ENCODE data around the gene KIF14.

Gene KIF14

GRCh38 chr1:200512191-200512590 lies 108.4 kb downstream of the KIF14 start:
- no peak for DNase-seq
- in situ Hi-C loops (cut with MboI; ENCODE audit: low pct_unique_long_range_greater_than_20kb, low sequenced_read_pairs) = no loop called here

GRCh38 chr1:200510228-200510623 lies 110.3 kb downstream of the KIF14 start:
- DNase-seq = peak; percentile 79
- in situ Hi-C loops (cut with MboI; ENCODE audit: low pct_unique_long_range_greater_than_20kb, low sequenced_read_pairs) = no loop called here

GRCh38 chr1:200506471-200506870 lies 114.1 kb downstream of the KIF14 start:
- DNase-seq = no peak
- in situ Hi-C loops (cut with MboI; ENCODE audit: low pct_unique_long_range_greater_than_20kb, low sequenced_read_pairs) = no loop called here

GRCh38 chr1:200505257-200505656 lies 115.3 kb downstream of the KIF14 start:
- DNase-seq = no peak
- in situ Hi-C loops (cut with MboI; ENCODE audit: low pct_unique_long_range_greater_than_20kb, low sequenced_read_pairs) = no loop called here
